ENCODE data around the gene ATP6AP1. TPM values are rescaled to one million over a fixed set of nuclear protein-coding genes. Genes with fewer than 3 reads are reported as not detected.
A peak's percentile ranks its signal among the peaks of the same experiment; 100 is the strongest.

Gene ATP6AP1
- total RNA-seq, 1 donor from 2014 or later: 83.0 TPM

- DNase-seq (ENCODE audit: missing footprints) (no peak), ATAC-seq (no peak)
- intact Hi-C loops (cut with DNase I): loop anchor here (5.0 kb wide), 1 partner anchor 37 kb away; the partner anchor contains the start of gene LAGE3
Observed at GRCh38 chrX:154440623-154441357, 12.3 kb downstream of the ATP6AP1 start.

GRCh38 chrX:154441564-154441963 lies 13.1 kb downstream of the ATP6AP1 start:
- intact Hi-C loops (cut with DNase I): loop anchor here (5.0 kb wide), 1 partner anchor 36 kb away; the partner anchor contains the start of gene LAGE3
- no peak for DNase-seq (ENCODE audit: missing footprints)
- ATAC-seq: no peak

- DNase-seq (ENCODE audit: missing footprints) (no peak), ATAC-seq (no peak)
- intact Hi-C loops (cut with DNase I): loop anchor here (5.0 kb wide), 1 partner anchor 35 kb away; the partner anchor contains the start of gene LAGE3
Observed at GRCh38 chrX:154441984-154442707, 13.7 kb downstream of the ATP6AP1 start.

GRCh38 chrX:154443479-154443910 lies 15.0 kb downstream of the ATP6AP1 start:
- intact Hi-C loops (cut with DNase I): loop anchor here (5.0 kb wide), 1 partner anchor 34 kb away; the partner anchor contains the start of gene LAGE3
- ATAC-seq (peak; percentile 7), DNase-seq (ENCODE audit: missing footprints) (no peak)

- intact Hi-C loops (cut with DNase I): loop anchor here (5.0 kb wide), 1 partner anchor 33 kb away; the partner anchor contains the start of gene LAGE3
- DNase-seq (ENCODE audit: missing footprints) (peak; percentile 88), ATAC-seq (peak; percentile 86)
Observed at GRCh38 chrX:154443992-154444754, 15.7 kb downstream of the ATP6AP1 start, which contains the start of gene FAM50A. Gene FAM50A, plus strand, starts transcription at chrX:154444141. Its CDS starts 95 bp downstream, at chrX:154444236.

- intact Hi-C loops (cut with DNase I): loop anchor here (5.0 kb wide), 1 partner anchor 32 kb away; the partner anchor contains the start of gene LAGE3
- ATAC-seq (no peak), DNase-seq (ENCODE audit: missing footprints) (no peak)
Observed at GRCh38 chrX:154444755-154445246, 16.3 kb downstream of the ATP6AP1 start.

GRCh38 chrX:154445776-154446175 lies 17.3 kb downstream of the ATP6AP1 start:
- ATAC-seq (no peak), DNase-seq (ENCODE audit: missing footprints) (no peak)
- intact Hi-C loops (cut with DNase I): no loop called here

- no peak for DNase-seq (ENCODE audit: missing footprints)
- no peak for ATAC-seq
- intact Hi-C loops (cut with DNase I): no loop called here
Observed at GRCh38 chrX:154446430-154446829, 18.0 kb downstream of the ATP6AP1 start.

GRCh38 chrX:154448484-154448883 lies 20.0 kb downstream of the ATP6AP1 start:
- intact Hi-C loops (cut with DNase I): no loop called here
- no peak for ATAC-seq
- DNase-seq (ENCODE audit: missing footprints): no peak

- intact Hi-C loops (cut with DNase I): no loop called here
- no peak for DNase-seq (ENCODE audit: missing footprints)
Observed at GRCh38 chrX:154449618-154450017, 21.1 kb downstream of the ATP6AP1 start.

GRCh38 chrX:154450312-154450711 lies 21.8 kb downstream of the ATP6AP1 start:
- intact Hi-C loops (cut with DNase I): no loop called here
- ATAC-seq (no peak), DNase-seq (ENCODE audit: missing footprints) (no peak)

More at GRCh38 chrX:154449618-154450017, 21.1 kb downstream of the ATP6AP1 start:
- ATAC-seq: no peak

GRCh38 chrX:154452823-154453222 lies 24.3 kb downstream of the ATP6AP1 start:
- intact Hi-C loops (cut with DNase I): no loop called here
- DNase-seq (ENCODE audit: missing footprints): no peak
- no peak for ATAC-seq

- peak; percentile 57 for ATAC-seq
- no peak for DNase-seq (ENCODE audit: missing footprints)
- intact Hi-C loops (cut with DNase I): loop anchor here (2.0 kb wide), 1 partner anchor 21 kb away; the partner anchor contains the start of gene LAGE3
Observed at GRCh38 chrX:154457491-154458115, 29.1 kb downstream of the ATP6AP1 start.

- peak; percentile 70 for ATAC-seq
- intact Hi-C loops (cut with DNase I): loop anchor here (2.0 kb wide), 1 partner anchor 20 kb away; the partner anchor contains the start of gene LAGE3
- peak; percentile 70 for DNase-seq (ENCODE audit: missing footprints)
Observed at GRCh38 chrX:154458116-154458953, 29.9 kb downstream of the ATP6AP1 start, which contains the start of gene PLXNA3. Gene PLXNA3, plus strand, starts transcription at chrX:154458281. Its CDS starts 1,903 bp downstream, at chrX:154460184.

GRCh38 chrX:154458954-154459778 lies 30.7 kb downstream of the ATP6AP1 start:
- peak; percentile 84 for ATAC-seq
- DNase-seq (ENCODE audit: missing footprints): no peak
- intact Hi-C loops (cut with DNase I): loop anchor here (2.0 kb wide), 1 partner anchor 20 kb away; the partner anchor contains the start of gene LAGE3

- intact Hi-C loops (cut with DNase I): loop anchor here (2.0 kb wide), 1 partner anchor 19 kb away; the partner anchor contains the start of gene LAGE3
- ATAC-seq (no peak), DNase-seq (ENCODE audit: missing footprints) (no peak)
Observed at GRCh38 chrX:154459832-154460231, 31.4 kb downstream of the ATP6AP1 start.
